Left ventricle myocardium inferior (tissue), 1 donor: Measurements from ENCODE around the gene EIF4E2. TPM values are rescaled to one million over a fixed set of nuclear protein-coding genes. Genes with fewer than 3 reads are reported as not detected.

ENCODE experiments used
- DNase-seq: peaks from one replicate; pipeline ENCODE4 v3.0.0-alpha.2; 2020
- H3K27ac ChIP-seq: fragments of 200-600 bp; replicated peaks from 2 replicates; pipeline ENCODE4 v1.8.0; 2021
- H3K27me3 ChIP-seq: fragments of 200-600 bp; 2 replicates; pipeline ENCODE4 v1.8.0; 2021; ENCODE audit warnings: low read depth
- H3K36me3 ChIP-seq: fragments of 200-600 bp; 2 replicates; pipeline ENCODE4 v1.8.0; 2021
- H3K4me1 ChIP-seq: fragments of 200-600 bp; 2 replicates; pipeline ENCODE4 v1.8.0; 2021
- H3K4me3 ChIP-seq: fragments of 200-600 bp; 2 replicates; pipeline ENCODE4 v1.8.0; 2021; ENCODE audit warnings: mild to moderate bottlenecking, moderate library complexity
- H3K9me3 ChIP-seq: fragments of 200-600 bp; replicated peaks from 2 replicates; pipeline ENCODE4 v1.8.0; 2021
- intact Hi-C: fragments of 100-400 bp; cut with micrococcal nuclease; formaldehyde crosslinking; loops from one replicate; pipeline ENCODE4 v1.11.0; 2022
- total RNA-seq: library from RNA; stranded (reverse); fragmentation: NEBNext Ultra II Directional; extraction: Animal tissue kit (Norgen Biotek cat#: 25700); gene quantifications from one replicate; pipeline ENCODE4 v1.2.1, GENCODE V29; 2021
- TF ChIP-seq, protein P1 (sequence below): fragments of 200-600 bp; IDR thresholded peaks from 2 replicates; pipeline ENCODE4 v1.8.0; 2021; ENCODE audit warnings: antibody characterized with exemption, mild to moderate bottlenecking, borderline replicate concordance
- donor health status: DM: no; HTN: yes; CAD: no; lungs with severe emphysema.

EIF4E2 gene
- total RNA-seq, 1 donor from 2014 or later = 44.2 TPM

DNA sequence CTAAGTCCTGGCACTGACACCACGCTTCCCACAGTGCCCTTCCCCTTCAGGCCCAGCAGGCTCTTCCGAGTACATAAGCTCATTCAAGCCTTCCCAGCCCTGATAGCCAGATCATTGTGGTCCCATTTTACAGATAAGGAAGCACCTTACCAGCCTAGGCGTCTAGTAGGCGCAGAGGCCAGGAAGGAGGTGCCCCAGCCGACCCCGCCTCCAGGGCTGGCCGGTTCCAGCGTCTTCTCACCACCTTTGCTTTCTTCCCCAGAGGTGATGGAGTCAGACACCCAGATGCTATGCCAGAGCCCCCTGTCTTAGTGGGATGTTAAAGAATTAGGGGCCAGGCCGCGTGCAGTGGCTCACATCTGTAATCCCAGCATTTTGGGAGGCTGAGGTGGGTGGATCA lies 54.0 kb downstream of the EIF4E2 start:
- DNase-seq = no peak
- H3K27me3 ChIP-seq = no peaks in the 10 kb centered on the region
- TF ChIP-seq, protein P1, sequence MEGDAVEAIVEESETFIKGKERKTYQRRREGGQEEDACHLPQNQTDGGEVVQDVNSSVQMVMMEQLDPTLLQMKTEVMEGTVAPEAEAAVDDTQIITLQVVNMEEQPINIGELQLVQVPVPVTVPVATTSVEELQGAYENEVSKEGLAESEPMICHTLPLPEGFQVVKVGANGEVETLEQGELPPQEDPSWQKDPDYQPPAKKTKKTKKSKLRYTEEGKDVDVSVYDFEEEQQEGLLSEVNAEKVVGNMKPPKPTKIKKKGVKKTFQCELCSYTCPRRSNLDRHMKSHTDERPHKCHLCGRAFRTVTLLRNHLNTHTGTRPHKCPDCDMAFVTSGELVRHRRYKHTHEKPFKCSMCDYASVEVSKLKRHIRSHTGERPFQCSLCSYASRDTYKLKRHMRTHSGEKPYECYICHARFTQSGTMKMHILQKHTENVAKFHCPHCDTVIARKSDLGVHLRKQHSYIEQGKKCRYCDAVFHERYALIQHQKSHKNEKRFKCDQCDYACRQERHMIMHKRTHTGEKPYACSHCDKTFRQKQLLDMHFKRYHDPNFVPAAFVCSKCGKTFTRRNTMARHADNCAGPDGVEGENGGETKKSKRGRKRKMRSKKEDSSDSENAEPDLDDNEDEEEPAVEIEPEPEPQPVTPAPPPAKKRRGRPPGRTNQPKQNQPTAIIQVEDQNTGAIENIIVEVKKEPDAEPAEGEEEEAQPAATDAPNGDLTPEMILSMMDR = no peak
- H3K27ac ChIP-seq = no peak overlapping the region
- H3K4me3 ChIP-seq = no peak overlapping the region
- peaks cover 4% of the 10 kb centered on the region for H3K4me1 ChIP-seq
- H3K9me3 ChIP-seq = no peaks in the 10 kb centered on the region
- H3K36me3 ChIP-seq = no peaks in the 10 kb centered on the region
- intact Hi-C loops = no loop called here

DNA sequence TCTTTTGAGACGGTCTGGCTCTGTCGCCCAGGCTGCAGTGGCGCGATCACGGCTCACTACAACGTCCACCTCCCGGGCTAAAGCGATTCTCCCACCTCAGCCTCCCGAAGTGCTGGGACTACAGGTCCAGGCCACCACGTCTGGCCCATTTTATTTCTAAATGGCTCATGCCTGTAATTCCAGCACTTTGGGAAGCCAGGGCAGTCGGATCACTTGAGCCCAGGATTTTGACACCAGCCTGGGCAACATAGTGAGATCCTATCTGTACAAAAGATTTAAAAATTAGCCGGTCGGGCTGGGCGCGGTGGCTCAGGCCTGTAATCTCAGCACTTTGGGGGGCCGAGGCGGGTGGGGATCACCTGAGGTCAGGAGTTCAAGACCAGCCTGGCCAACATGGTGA lies 56.5 kb downstream of the EIF4E2 start:
- intact Hi-C loops = no loop called here
- DNase-seq = no peak
- Histone ChIP-seq H3K27ac (no peak overlapping the region), H3K4me1 (peaks cover 4% of the 10 kb centered on the region), H3K36me3 (no peaks in the 10 kb centered on the region), H3K9me3 (no peaks in the 10 kb centered on the region), H3K27me3 (no peaks in the 10 kb centered on the region), H3K4me3 (no peak overlapping the region)
- TF ChIP-seq, protein P1 = no peak

DNA sequence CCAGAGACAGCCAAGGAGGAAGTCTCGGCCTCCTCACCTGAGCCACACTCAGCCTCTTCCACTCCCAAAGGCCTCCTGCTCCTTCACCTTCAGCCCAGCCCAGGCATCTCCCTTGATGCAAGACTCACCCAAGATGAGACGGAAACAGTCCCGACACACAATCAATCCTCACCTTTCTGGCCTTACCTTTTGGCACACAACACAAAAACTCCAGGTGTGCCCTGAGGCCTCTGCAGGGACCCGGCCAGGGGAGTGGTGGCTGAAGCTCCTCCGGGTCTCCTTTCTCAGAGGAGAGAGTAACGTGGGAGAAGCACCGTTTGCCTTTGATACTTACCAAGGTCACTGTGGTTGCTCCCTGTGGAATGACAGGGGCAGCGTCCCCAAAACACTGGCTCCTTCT lies 59.1 kb downstream of the EIF4E2 start:
- H3K4me3 ChIP-seq = no peak overlapping the region
- peaks cover 4% of the 10 kb centered on the region for H3K4me1 ChIP-seq
- TF ChIP-seq, protein P1 = no peak
- DNase-seq = no peak
- no peaks in the 10 kb centered on the region for H3K27me3 ChIP-seq
- no peaks in the 10 kb centered on the region for H3K9me3 ChIP-seq
- H3K27ac ChIP-seq = no peak overlapping the region
- no peaks in the 10 kb centered on the region for H3K36me3 ChIP-seq
- intact Hi-C loops = loop anchor here (5.0 kb wide), 1 partner anchor 58 kb away; no protein-coding TSS in a partner anchor

DNA sequence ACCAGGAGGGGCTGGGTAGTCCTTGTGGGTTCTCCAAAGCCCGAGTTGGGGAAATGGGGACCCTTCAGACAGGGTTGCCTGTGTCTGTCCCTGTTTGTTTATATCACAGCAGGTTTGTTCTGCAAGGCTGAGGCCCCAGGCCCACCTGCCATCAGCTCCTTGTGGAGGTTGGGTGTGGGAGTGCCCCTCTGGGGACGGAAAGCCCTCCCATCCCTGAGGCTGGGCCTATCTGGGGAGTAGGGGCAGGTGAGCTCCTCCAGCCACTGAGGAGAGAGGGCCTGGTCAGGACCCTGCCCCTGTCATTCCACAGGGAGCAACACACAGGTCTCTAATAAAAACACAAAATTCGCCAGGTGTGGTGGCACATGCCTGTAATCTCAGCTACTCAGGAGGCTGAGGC lies 59.6 kb downstream of the EIF4E2 start:
- Histone ChIP-seq H3K4me3 (no peak overlapping the region), H3K27me3 (no peaks in the 10 kb centered on the region), H3K36me3 (no peaks in the 10 kb centered on the region), H3K27ac (no peak overlapping the region), H3K4me1 (peaks cover 4% of the 10 kb centered on the region), H3K9me3 (no peaks in the 10 kb centered on the region)
- TF ChIP-seq, protein P1 = no peak
- DNase-seq = no peak
- intact Hi-C loops = loop anchor here (5.0 kb wide), 1 partner anchor 57 kb away; no protein-coding TSS in a partner anchor

DNA sequence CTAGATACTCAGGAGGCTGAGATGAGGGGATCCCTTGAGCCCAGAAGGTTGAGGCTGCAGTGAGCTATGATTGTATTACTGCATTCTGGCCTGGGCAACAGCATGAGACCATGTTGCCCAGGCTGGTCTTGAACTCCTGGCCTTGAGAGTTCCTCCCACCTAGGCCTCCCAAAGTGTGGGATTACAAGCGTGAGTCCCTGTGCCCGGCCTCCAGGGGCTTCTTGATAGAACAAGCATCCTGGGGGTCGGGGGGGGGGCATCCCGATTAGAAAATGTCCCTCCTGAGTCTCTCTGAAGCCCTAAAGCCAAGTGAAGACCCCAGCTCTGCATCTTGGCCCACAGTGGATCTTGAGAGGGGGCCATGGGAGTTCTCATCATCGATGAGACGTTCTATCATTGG lies 60.6 kb downstream of the EIF4E2 start:
- peaks cover 4% of the 10 kb centered on the region for H3K4me1 ChIP-seq
- no peaks in the 10 kb centered on the region for H3K36me3 ChIP-seq
- no peaks in the 10 kb centered on the region for H3K27me3 ChIP-seq
- no peaks in the 10 kb centered on the region for H3K9me3 ChIP-seq
- no peak for DNase-seq
- H3K27ac ChIP-seq = no peak overlapping the region
- intact Hi-C loops = loop anchor here (5.0 kb wide), 1 partner anchor 56 kb away; no protein-coding TSS in a partner anchor
- TF ChIP-seq, protein P1 = no peak
- H3K4me3 ChIP-seq = no peak overlapping the region
